ELR (cell line): ENCODE data around the gene TCTN3.
"Not testable (repeated sequence)": the region's sequence is repeated elsewhere in the genome, so short reads cannot be mapped to it uniquely, and the experiment has no call there.

ENCODE experiments used
- DNase-seq: peaks from one replicate; pipeline ENCODE4 v3.0.0-alpha.2; 2015; ENCODE audit warnings: low read depth

The TCTN3 gene

GRCh38 chr10:95683966-95684365 lies 9.8 kb downstream of the TCTN3 start:
- no peak for DNase-seq

GRCh38 chr10:95675403-95676116 lies 18.2 kb downstream of the TCTN3 start:
- DNase-seq: no peak

- no peak for DNase-seq
These were observed 19.1 kb downstream of the TCTN3 start for GRCh38 chr10:95674643-95675042.

GRCh38 chr10:95672641-95673040 lies 21.1 kb downstream of the TCTN3 start:
- not testable (repeated sequence) for DNase-seq

- DNase-seq: no peak
These were observed 29.2 kb downstream of the TCTN3 start for GRCh38 chr10:95664543-95664942.

- DNase-seq: no peak
These were observed 30.2 kb downstream of the TCTN3 start for GRCh38 chr10:95663496-95663895.

- DNase-seq: no peak
These were observed 31.9 kb downstream of the TCTN3 start for GRCh38 chr10:95661818-95662217.

- DNase-seq: peak; percentile 40
These were observed 33.4 kb downstream of the TCTN3 start for GRCh38 chr10:95660283-95660682.

GRCh38 chr10:95657250-95657649 lies 36.5 kb downstream of the TCTN3 start:
- DNase-seq: no peak

GRCh38 chr10:95656291-95657164 lies 37.2 kb downstream of the TCTN3 start, which contains the start of gene ALDH18A1:
Gene ALDH18A1, minus strand, starts transcription at chr10:95656711. Its CDS starts 3,334 bp downstream, at chr10:95653377.
- peak; percentile 89 for DNase-seq

- peak; percentile 44 for DNase-seq
These were observed 38.0 kb downstream of the TCTN3 start for GRCh38 chr10:95655571-95656290.

GRCh38 chr10:95653895-95654294 lies 39.8 kb downstream of the TCTN3 start:
- DNase-seq: no peak

- no peak for DNase-seq
These were observed 42.2 kb downstream of the TCTN3 start for GRCh38 chr10:95651346-95652060.

GRCh38 chr10:95650232-95650631 lies 43.5 kb downstream of the TCTN3 start:
- DNase-seq: no peak

- no peak for DNase-seq
These were observed 45.6 kb downstream of the TCTN3 start for GRCh38 chr10:95648138-95648537.

- no peak for DNase-seq
These were observed 47.6 kb downstream of the TCTN3 start for GRCh38 chr10:95646160-95646559.

- no peak for DNase-seq
These were observed 48.8 kb downstream of the TCTN3 start for GRCh38 chr10:95644901-95645300.

- no peak for DNase-seq
These were observed 52.8 kb downstream of the TCTN3 start for GRCh38 chr10:95640891-95641315.

GRCh38 chr10:95637911-95638310 lies 55.8 kb downstream of the TCTN3 start:
- no peak for DNase-seq

GRCh38 chr10:95637140-95637539 lies 56.6 kb downstream of the TCTN3 start:
- DNase-seq: no peak

- no peak for DNase-seq
These were observed 58.4 kb downstream of the TCTN3 start for GRCh38 chr10:95635319-95635733.

GRCh38 chr10:95628786-95629185 lies 64.9 kb downstream of the TCTN3 start:
- DNase-seq: no peak
